Measurements from ENCODE around the gene OR51B5.
"Not testable (repeated sequence)": the region's sequence is repeated elsewhere in the genome, so short reads cannot be mapped to it uniquely, and the experiment has no call there.

OR51B5 gene

GRCh38 chr11:5317292-5317691 lies 26.0 kb downstream of the OR51B5 start:
- no peaks in the 10 kb centered on the region for H3K4me1 Mint-ChIP-seq
- no peaks in the 10 kb centered on the region for H3K36me3 Mint-ChIP-seq (ENCODE audit: low read depth)
- TF ChIP-seq CTCF (IDR thresholded peaks at IDR 0.05; ENCODE audit: unreplicated experiment in 3 of 3), result no peak
- H3K27ac Mint-ChIP-seq, result no peak overlapping the region
- H3K27me3 Mint-ChIP-seq (ENCODE audit: low read depth), result no peaks in the 10 kb centered on the region
- no peaks in the 10 kb centered on the region for H3K9me3 Mint-ChIP-seq
- H3K4me3 Mint-ChIP-seq, result no peak overlapping the region

GRCh38 chr11:5313326-5314023 lies 29.8 kb downstream of the OR51B5 start:
- H3K4me3 Mint-ChIP-seq; H3K4me1 Mint-ChIP-seq; H3K27ac Mint-ChIP-seq; H3K9me3 Mint-ChIP-seq; H3K27me3 Mint-ChIP-seq (ENCODE audit: low read depth); H3K36me3 Mint-ChIP-seq (ENCODE audit: low read depth): not testable (repeated sequence)

- Mint-ChIP-seq H3K36me3 (ENCODE audit: low read depth) (no peaks in the 10 kb centered on the region), H3K27me3 (ENCODE audit: low read depth) (no peaks in the 10 kb centered on the region), H3K9me3 (no peaks in the 10 kb centered on the region), H3K27ac (no peak overlapping the region), H3K4me1 (no peaks in the 10 kb centered on the region), H3K4me3 (no peak overlapping the region)
- no peak for TF ChIP-seq CTCF (IDR thresholded peaks at IDR 0.05; ENCODE audit: unreplicated experiment in 3 of 3)
These were observed 32.9 kb downstream of the OR51B5 start for GRCh38 chr11:5310423-5310822.

- no peak overlapping the region for H3K27ac Mint-ChIP-seq
- no peak for TF ChIP-seq CTCF (IDR thresholded peaks at IDR 0.05; ENCODE audit: unreplicated experiment in 3 of 3)
- H3K4me3 Mint-ChIP-seq, result no peak overlapping the region
- H3K36me3 Mint-ChIP-seq (ENCODE audit: low read depth), result no peaks in the 10 kb centered on the region
- no peaks in the 10 kb centered on the region for H3K9me3 Mint-ChIP-seq
- H3K27me3 Mint-ChIP-seq (ENCODE audit: low read depth), result no peaks in the 10 kb centered on the region
- no peaks in the 10 kb centered on the region for H3K4me1 Mint-ChIP-seq
These were observed 35.9 kb downstream of the OR51B5 start for GRCh38 chr11:5307256-5308019.

- Mint-ChIP-seq H3K9me3 (no peaks in the 10 kb centered on the region), H3K36me3 (ENCODE audit: low read depth) (no peaks in the 10 kb centered on the region), H3K4me3 (no peak overlapping the region), H3K27me3 (ENCODE audit: low read depth) (no peaks in the 10 kb centered on the region), H3K27ac (no peak overlapping the region), H3K4me1 (no peaks in the 10 kb centered on the region)
- no peak for TF ChIP-seq CTCF (IDR thresholded peaks at IDR 0.05; ENCODE audit: unreplicated experiment in 3 of 3)
These were observed 39.3 kb downstream of the OR51B5 start for GRCh38 chr11:5304046-5304445.

GRCh38 chr11:5303626-5304025 lies 39.7 kb downstream of the OR51B5 start:
- H3K4me3 Mint-ChIP-seq, result no peak overlapping the region
- H3K9me3 Mint-ChIP-seq, result no peaks in the 10 kb centered on the region
- H3K27me3 Mint-ChIP-seq (ENCODE audit: low read depth), result no peaks in the 10 kb centered on the region
- H3K27ac Mint-ChIP-seq, result no peak overlapping the region
- no peaks in the 10 kb centered on the region for H3K4me1 Mint-ChIP-seq
- no peaks in the 10 kb centered on the region for H3K36me3 Mint-ChIP-seq (ENCODE audit: low read depth)
- TF ChIP-seq CTCF (IDR thresholded peaks at IDR 0.05; ENCODE audit: unreplicated experiment in 3 of 3), result no peak
